SU-DHL-6 (cell line): ENCODE results near the gene SPRR2E.
"Not testable (repeated sequence)": the region's sequence is repeated elsewhere in the genome, so short reads cannot be mapped to it uniquely, and the experiment has no call there.

Experiments used
- H2AFZ ChIP-seq: fragments of 200-600 bp; sonication (generic); 2 replicates; pipeline ENCODE4 v1.6.1; 2014; ENCODE audit warnings: low read depth, mild to moderate bottlenecking, moderate library complexity, mixed read lengths, antibody characterized with exemption, low read length; ENCODE audit not compliant: severe bottlenecking
- H3F3A ChIP-seq: fragments of 200-600 bp; shearing (Covaris generic); 2 replicates; pipeline ENCODE4 v1.6.0; 2016; ENCODE audit warnings: antibody characterized with exemption, mild to moderate bottlenecking; ENCODE audit not compliant: insufficient read depth
- H3K27ac ChIP-seq: fragments of 200-600 bp; sonication (generic); 2 replicates; pipeline ENCODE4 v1.5.1; 2016; ENCODE audit warnings: low read depth, mild to moderate bottlenecking, low read length, moderate library complexity, mixed read lengths
- H3K27me3 ChIP-seq: fragments of 200-600 bp; sonication (generic), shearing (Covaris generic); 2 replicates; pipeline ENCODE4 v1.6.0; 2014; ENCODE audit warnings: mild to moderate bottlenecking, low read length
- H3K36me3 ChIP-seq: fragments of 200-600 bp; sonication (generic); 2 replicates; pipeline ENCODE4 v1.6.1; 2014; ENCODE audit warnings: mild to moderate bottlenecking, low read length, mixed read lengths
- H3K4me2 ChIP-seq: fragments of 300-600, 200-600 bp; shearing (Covaris generic), sonication (generic); 2 replicates; pipeline ENCODE4 v1.6.0; 2014; ENCODE audit warnings: low read length, low read depth, mild to moderate bottlenecking; ENCODE audit not compliant: poor library complexity, severe bottlenecking
- H3K4me3 ChIP-seq: fragments of 200-600 bp; sonication (generic); 2 replicates; pipeline ENCODE4 v1.5.1; 2014; ENCODE audit warnings: antibody characterized with exemption, low read length, mild to moderate bottlenecking, mixed read lengths; ENCODE audit not compliant: insufficient read depth, poor library complexity, severe bottlenecking
- H3K79me2 ChIP-seq: fragments of 200-600 bp; sonication (generic); 2 replicates; pipeline ENCODE4 v1.6.1; 2014; ENCODE audit warnings: mild to moderate bottlenecking, low read length, moderate library complexity; ENCODE audit not compliant: insufficient read depth
- H3K9ac ChIP-seq: fragments of 200-600 bp; sonication (generic); 2 replicates; pipeline ENCODE4 v1.7.0; 2014; ENCODE audit warnings: mild to moderate bottlenecking, low read length
- H3K9me2 ChIP-seq: fragments of 200-600 bp; sonication (generic); replicated peaks from 2 replicates; pipeline ENCODE4 v1.6.1; 2014; ENCODE audit warnings: low read length; ENCODE audit not compliant: insufficient read depth
- H3K9me3 ChIP-seq: fragments of 200-600 bp; sonication (generic); 2 replicates; pipeline ENCODE4 v1.6.1; 2014; ENCODE audit warnings: low read length, mixed read lengths; ENCODE audit not compliant: insufficient read depth
- H4K20me1 ChIP-seq: fragments of 200-600 bp; sonication (generic); 2 replicates; pipeline ENCODE4 v1.6.1; 2014; ENCODE audit warnings: low read depth, mild to moderate bottlenecking, antibody characterized with exemption, low read length, moderate library complexity, mixed read lengths
- EZH2phosphoT487 ChIP-seq: fragments of 200-600 bp; sonication (generic), shearing (Covaris generic); conservative IDR thresholded peaks from 2 replicates; pipeline ENCODE4 v1.6.1; 2018; ENCODE audit warnings: mild to moderate bottlenecking, antibody characterized with exemption, low read length, moderate library complexity, mixed read lengths
- TF ChIP-seq, protein P1 (sequence below): fragments of 200-600 bp; sonication (generic); IDR thresholded peaks from one replicate; pipeline ENCODE4 v1.5.1; 2017; ENCODE audit warnings: antibody characterized with exemption, mild to moderate bottlenecking, low read length, moderate library complexity; ENCODE audit not compliant: insufficient read depth, poor library complexity, severe bottlenecking

Gene SPRR2E

DNA sequence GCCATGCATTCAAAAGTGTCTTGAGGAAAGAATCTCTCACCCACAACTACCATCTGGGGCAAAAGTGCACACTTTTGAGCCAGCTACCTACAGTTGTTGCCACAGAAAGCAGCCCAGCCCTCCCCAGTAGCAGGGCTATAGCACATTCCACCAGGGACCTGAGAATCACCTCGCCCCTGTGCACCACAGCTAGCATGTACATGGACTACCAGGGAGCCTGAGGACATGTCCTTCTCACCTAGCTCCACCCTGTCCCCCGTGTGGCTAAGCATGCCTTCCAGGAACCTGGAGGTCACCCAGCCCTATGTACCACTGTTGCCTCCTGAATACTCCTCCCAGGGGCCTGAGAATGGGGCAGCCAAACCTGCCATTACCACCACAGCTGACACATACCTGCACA lies 39.4 kb upstream of the SPRR2E start:
- Histone ChIP-seq H3K27ac (no peak overlapping the region), H2AFZ (no peak overlapping the region)
- TF ChIP-seq EZH2phosphoT487: no peak
- TF ChIP-seq, protein P1, sequence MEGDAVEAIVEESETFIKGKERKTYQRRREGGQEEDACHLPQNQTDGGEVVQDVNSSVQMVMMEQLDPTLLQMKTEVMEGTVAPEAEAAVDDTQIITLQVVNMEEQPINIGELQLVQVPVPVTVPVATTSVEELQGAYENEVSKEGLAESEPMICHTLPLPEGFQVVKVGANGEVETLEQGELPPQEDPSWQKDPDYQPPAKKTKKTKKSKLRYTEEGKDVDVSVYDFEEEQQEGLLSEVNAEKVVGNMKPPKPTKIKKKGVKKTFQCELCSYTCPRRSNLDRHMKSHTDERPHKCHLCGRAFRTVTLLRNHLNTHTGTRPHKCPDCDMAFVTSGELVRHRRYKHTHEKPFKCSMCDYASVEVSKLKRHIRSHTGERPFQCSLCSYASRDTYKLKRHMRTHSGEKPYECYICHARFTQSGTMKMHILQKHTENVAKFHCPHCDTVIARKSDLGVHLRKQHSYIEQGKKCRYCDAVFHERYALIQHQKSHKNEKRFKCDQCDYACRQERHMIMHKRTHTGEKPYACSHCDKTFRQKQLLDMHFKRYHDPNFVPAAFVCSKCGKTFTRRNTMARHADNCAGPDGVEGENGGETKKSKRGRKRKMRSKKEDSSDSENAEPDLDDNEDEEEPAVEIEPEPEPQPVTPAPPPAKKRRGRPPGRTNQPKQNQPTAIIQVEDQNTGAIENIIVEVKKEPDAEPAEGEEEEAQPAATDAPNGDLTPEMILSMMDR: no peak

DNA sequence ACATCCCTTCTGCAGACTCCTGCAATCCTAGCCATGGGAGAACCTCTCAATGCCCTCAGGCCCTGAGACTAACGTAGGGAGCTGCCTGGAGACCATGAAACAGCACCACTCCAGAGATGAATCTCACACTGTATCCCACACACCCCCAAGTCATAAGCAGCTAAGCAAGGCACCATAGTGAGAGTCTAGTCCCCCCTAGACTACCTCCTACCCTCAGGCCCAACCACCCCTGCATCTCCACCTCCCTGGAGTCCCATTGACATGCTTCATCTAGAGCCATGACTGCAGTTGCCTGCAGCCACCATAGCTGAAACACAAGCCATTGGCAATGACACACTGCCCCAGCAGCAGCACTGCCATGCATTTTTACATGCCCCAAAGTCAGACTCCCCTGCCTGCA lies 38.9 kb upstream of the SPRR2E start:
- Histone ChIP-seq H3K27me3 (no peaks in the 10 kb centered on the region), H3K9me2 (no peaks in the 10 kb centered on the region), H3K4me3 (no peak overlapping the region), H3F3A (no peaks in the 10 kb centered on the region), H3K9ac (no peak overlapping the region), H4K20me1 (no peaks in the 10 kb centered on the region), H2AFZ (no peak overlapping the region), H3K9me3 (no peaks in the 10 kb centered on the region), H3K36me3 (no peaks in the 10 kb centered on the region), H3K27ac (no peak overlapping the region), H3K4me2 (no peak overlapping the region), H3K79me2 (no peaks in the 10 kb centered on the region)
- TF ChIP-seq EZH2phosphoT487: no peak
- TF ChIP-seq, protein P1: no peak

More for the DNA sequence above, 39.4 kb upstream of the SPRR2E start:
- Histone ChIP-seq H3K9me3 (no peaks in the 10 kb centered on the region), H3K4me3 (no peak overlapping the region), H3K4me2 (no peak overlapping the region), H3K36me3 (no peaks in the 10 kb centered on the region), H3K9me2 (no peaks in the 10 kb centered on the region), H3K79me2 (no peaks in the 10 kb centered on the region), H3K27me3 (no peaks in the 10 kb centered on the region), H3K9ac (no peak overlapping the region), H4K20me1 (no peaks in the 10 kb centered on the region), H3F3A (no peaks in the 10 kb centered on the region)

DNA sequence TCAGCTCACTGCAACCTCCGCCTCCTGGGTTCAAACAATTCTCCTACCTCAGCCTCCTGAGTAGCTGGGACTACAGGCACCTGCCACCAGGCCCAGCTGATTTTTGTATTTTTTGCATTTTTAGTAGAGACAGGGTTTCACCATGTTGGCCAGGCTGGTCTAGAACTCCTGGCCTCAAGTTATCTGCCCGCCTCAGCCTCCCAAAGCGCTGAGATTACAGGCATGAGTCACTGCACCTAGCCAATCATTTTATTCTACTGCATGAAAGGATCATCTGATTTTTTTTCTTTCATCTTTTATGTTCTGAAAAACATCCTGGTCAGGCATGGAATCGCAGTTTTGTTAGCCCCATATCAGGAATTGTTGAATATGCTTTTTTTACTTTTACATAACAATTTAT lies 34.4 kb upstream of the SPRR2E start:
- not testable (repeated sequence) for H3K9ac ChIP-seq, H3F3A ChIP-seq, H3K36me3 ChIP-seq, H3K27ac ChIP-seq, H4K20me1 ChIP-seq, H3K4me3 ChIP-seq, H3K27me3 ChIP-seq, H3K79me2 ChIP-seq, H3K9me2 ChIP-seq, H3K9me3 ChIP-seq, H3K4me2 ChIP-seq, H2AFZ ChIP-seq

DNA sequence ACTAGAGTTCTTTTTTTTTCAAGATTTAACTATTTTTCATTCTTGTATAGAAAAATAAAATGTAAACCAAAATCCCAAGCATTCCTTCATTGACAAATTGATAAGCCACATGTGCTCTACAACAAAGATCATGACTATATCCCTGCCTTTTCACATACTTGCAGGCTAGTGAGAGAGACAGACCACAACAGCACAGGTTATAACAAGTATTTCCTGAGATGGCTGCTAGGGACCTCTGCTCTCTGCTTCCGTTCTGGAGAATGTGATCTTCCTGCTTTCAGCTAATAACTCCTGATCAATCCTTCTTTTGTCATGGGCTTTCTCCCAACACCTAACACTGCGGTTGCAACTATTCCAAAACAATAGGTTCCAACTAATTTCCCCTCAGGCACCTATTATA lies 33.0 kb upstream of the SPRR2E start:
- H3K4me2 ChIP-seq: no peak overlapping the region
- H2AFZ ChIP-seq: no peak overlapping the region
- no peaks in the 10 kb centered on the region for H3K9me2 ChIP-seq
- H3K36me3 ChIP-seq: no peaks in the 10 kb centered on the region
- no peaks in the 10 kb centered on the region for H4K20me1 ChIP-seq
- H3K79me2 ChIP-seq: no peaks in the 10 kb centered on the region
- no peak overlapping the region for H3K27ac ChIP-seq
- no peak overlapping the region for H3K9ac ChIP-seq
- H3F3A ChIP-seq: no peaks in the 10 kb centered on the region
- H3K4me3 ChIP-seq: no peak overlapping the region
- TF ChIP-seq EZH2phosphoT487: no peak
- TF ChIP-seq, protein P1: no peak
- H3K27me3 ChIP-seq: no peaks in the 10 kb centered on the region
- no peaks in the 10 kb centered on the region for H3K9me3 ChIP-seq
